H9 (cell line): ENCODE data around the gene SKAP1. TPM values are rescaled to one million over a fixed set of nuclear protein-coding genes. Genes with fewer than 3 reads are reported as not detected.

Experiments
- DNase-seq: peaks from one replicate; pipeline ENCODE4 v3.0.0-alpha.2; 2017
- H2AFZ ChIP-seq: one replicate; pipeline ENCODE4 v1.6.1; 2013; ENCODE audit warnings: mild to moderate bottlenecking, low read length, control low read depth, moderate library complexity
- H2AK5ac ChIP-seq: 2 replicates; pipeline ENCODE4 v1.6.1; 2013; ENCODE audit warnings: low read length, control low read depth, mixed read lengths; ENCODE audit not compliant: insufficient read length
- H2BK120ac ChIP-seq: one replicate; pipeline ENCODE4 v1.6.1; 2013; ENCODE audit warnings: low read depth, mild to moderate bottlenecking, low read length, control low read depth, inconsistent platforms; ENCODE audit not compliant: poor library complexity, severe bottlenecking
- H2BK12ac ChIP-seq: 2 replicates; pipeline ENCODE4 v1.6.1; 2013; ENCODE audit warnings: low read length, control low read depth, mixed read lengths, low read depth; ENCODE audit not compliant: insufficient read length
- H2BK15ac ChIP-seq: 2 replicates; pipeline ENCODE4 v1.6.1; 2013; ENCODE audit warnings: low read depth, low read length, control low read depth
- H2BK20ac ChIP-seq: one replicate; pipeline ENCODE4 v1.6.1; 2013; ENCODE audit warnings: low read depth, mild to moderate bottlenecking, low read length, control low read depth, inconsistent platforms; ENCODE audit not compliant: poor library complexity, severe bottlenecking
- H2BK5ac ChIP-seq: 2 replicates; pipeline ENCODE4 v1.6.1; 2013; ENCODE audit warnings: low read length, control low read depth, mixed read lengths; ENCODE audit not compliant: insufficient read length
- H3K14ac ChIP-seq: 2 replicates; pipeline ENCODE4 v1.6.1; 2013; ENCODE audit warnings: low read length, control low read depth; ENCODE audit not compliant: insufficient read depth
- H3K18ac ChIP-seq: 2 replicates; pipeline ENCODE4 v1.6.1; 2013; ENCODE audit warnings: low read depth, mild to moderate bottlenecking, mixed read lengths, low read length, control low read depth; ENCODE audit not compliant: insufficient read length
- H3K23ac ChIP-seq: 2 replicates; pipeline ENCODE4 v1.6.1; 2013; ENCODE audit warnings: low read length, control low read depth, mixed read lengths, low read depth; ENCODE audit not compliant: insufficient read length
- H3K23me2 ChIP-seq: 2 replicates; pipeline ENCODE4 v1.6.1; 2013; ENCODE audit warnings: low read depth, mild to moderate bottlenecking, mixed read lengths, low read length, control low read depth; ENCODE audit not compliant: insufficient read length, poor library complexity, severe bottlenecking
- H3K27ac ChIP-seq: 2 replicates; pipeline ENCODE4 v1.5.1; 2013; ENCODE audit warnings: low read length, control low read depth, mixed read lengths, low read depth; ENCODE audit not compliant: insufficient read length
- H3K27me3 ChIP-seq: 2 replicates; pipeline ENCODE4 v1.6.1; 2013; ENCODE audit warnings: low read length, control low read depth, inconsistent platforms; ENCODE audit not compliant: insufficient read depth
- H3K4ac ChIP-seq: 2 replicates; pipeline ENCODE4 v1.6.1; 2013; ENCODE audit warnings: low read depth, mild to moderate bottlenecking, control low read depth, inconsistent platforms, low read length, moderate library complexity
- H3K4me1 ChIP-seq: 2 replicates; pipeline ENCODE4 v1.6.1; 2013; ENCODE audit warnings: low read length, control low read depth, inconsistent platforms; ENCODE audit not compliant: insufficient read depth
- H3K4me2 ChIP-seq: 2 replicates; pipeline ENCODE4 v1.6.1; 2013; ENCODE audit warnings: low read length, control low read depth, mixed read lengths; ENCODE audit not compliant: insufficient read length, insufficient read depth
- H3K56ac ChIP-seq: 2 replicates; pipeline ENCODE4 v1.6.1; 2013; ENCODE audit warnings: low read depth, mild to moderate bottlenecking, mixed read lengths, low read length, control low read depth; ENCODE audit not compliant: insufficient read length
- H3K79me1 ChIP-seq: 2 replicates; pipeline ENCODE4 v1.6.1; 2013; ENCODE audit warnings: low read depth, mild to moderate bottlenecking, moderate library complexity, low read length, control low read depth, inconsistent platforms; ENCODE audit not compliant: insufficient read depth, poor library complexity, severe bottlenecking
- H3K79me2 ChIP-seq: 2 replicates; pipeline ENCODE4 v1.6.1; 2013; ENCODE audit warnings: low read length, control low read depth, inconsistent platforms; ENCODE audit not compliant: insufficient read depth
- H3K9ac ChIP-seq: 2 replicates; pipeline ENCODE4 v1.6.1; 2013; ENCODE audit warnings: low read length, control low read depth, mixed read lengths; ENCODE audit not compliant: insufficient read length; ENCODE audit errors: extremely low read depth
- H3K9me3 ChIP-seq: one replicate; pipeline ENCODE4 v1.6.1; 2013; ENCODE audit warnings: low read depth, low read length, inconsistent platforms; ENCODE audit not compliant: control insufficient read depth
- H3T11ph ChIP-seq: one replicate; pipeline ENCODE4 v1.6.1; 2013; ENCODE audit warnings: mild to moderate bottlenecking, low read length, control low read depth, inconsistent platforms
- H4K20me1 ChIP-seq: one replicate; pipeline ENCODE4 v1.6.1; 2013; ENCODE audit not compliant: control insufficient read depth, insufficient read length, insufficient read depth
- H4K5ac ChIP-seq: 2 replicates; pipeline ENCODE4 v1.6.1; 2013; ENCODE audit warnings: low read depth, mild to moderate bottlenecking, mixed read lengths, low read length, control low read depth; ENCODE audit not compliant: insufficient read length
- H4K8ac ChIP-seq: replicated peaks from 2 replicates; pipeline ENCODE4 v1.6.1; 2013; ENCODE audit warnings: low read length, control low read depth, mixed read lengths, low read depth; ENCODE audit not compliant: insufficient read length
- H4K91ac ChIP-seq: 2 replicates; pipeline ENCODE4 v1.6.1; 2013; ENCODE audit warnings: low read depth, mild to moderate bottlenecking, moderate library complexity, mixed read lengths, low read length, control low read depth; ENCODE audit not compliant: insufficient read length
- H3K27ac Mint-ChIP-seq, 3 experiments: 2 replicates in 2 of 3; 3 replicates in 1 of 3; pipeline ENCODE4 v1.8.0; 2020 to 2021; ENCODE audit warnings: mixed read lengths in 3 of 3, mild to moderate bottlenecking in 1 of 3, moderate library complexity in 1 of 3
- H3K27me3 Mint-ChIP-seq: 2 replicates; pipeline ENCODE4 v1.8.0; 2021; ENCODE audit warnings: low read depth, mild to moderate bottlenecking, moderate library complexity, mixed read lengths
- H3K36me3 Mint-ChIP-seq, 3 experiments: 2 replicates in 2 of 3; 3 replicates in 1 of 3; pipeline ENCODE4 v1.8.0; 2020 to 2021; ENCODE audit warnings: low read depth in 3 of 3, mixed read lengths in 3 of 3; ENCODE audit not compliant: insufficient read depth in 1 of 3
- H3K4me1 Mint-ChIP-seq, 2 experiments: 2 replicates each; pipeline ENCODE4 v1.8.0; 2020; ENCODE audit warnings: mixed read lengths in 2 of 2
- H3K4me3 Mint-ChIP-seq, 2 experiments: 2 replicates in 1 of 2; 3 replicates in 1 of 2; pipeline ENCODE4 v1.8.0; 2020 to 2021; ENCODE audit warnings: mild to moderate bottlenecking in 2 of 2, mixed read lengths in 2 of 2, moderate library complexity in 1 of 2
- H3K9me3 Mint-ChIP-seq, 2 experiments: 2 replicates in 1 of 2; 3 replicates in 1 of 2; pipeline ENCODE4 v1.8.0; 2020; ENCODE audit warnings: mild to moderate bottlenecking in 2 of 2, mixed read lengths in 2 of 2, moderate library complexity in 1 of 2
- CTCF ChIP-seq: fragments of 200-600 bp; sonication (generic); conservative IDR thresholded peaks from 3 replicates; pipeline ENCODE4 v1.8.0; 2021; ENCODE audit warnings: antibody characterized with exemption, mild to moderate bottlenecking
- WGBS: extraction: QIAGEN DNeasy Blood & Tissue Kit; methylation state at CpG from one replicate; pipeline ENCODE4 v1.1.7; 2013; ENCODE audit warnings: missing lambda C conversion rate, low lambda C conversion rate, mixed read lengths; ENCODE audit not compliant: insufficient read length; ENCODE audit errors: extremely low coverage; 5-methylcytosine and 5-hydroxymethylcytosine counted together
- total RNA-seq: library from RNA; stranded (reverse); gene quantifications from 2 replicates; pipeline ENCODE4 v1.2.1, GENCODE V29; 2021

Gene SKAP1
- total RNA-seq, 1 experiment from 2014 or later = not detected

GRCh38 chr17:48211787-48212186, 218.2 kb downstream of the SKAP1 start:
- Histone ChIP-seq H3T11ph (no peak overlapping the region), H3K4me1 (no peaks in the 10 kb centered on the region), H3K79me1 (no peaks in the 10 kb centered on the region), H3K56ac (no peak overlapping the region), H3K27ac (no peak overlapping the region), H2BK5ac (no peak overlapping the region), H3K79me2 (no peaks in the 10 kb centered on the region), H4K8ac (no peak overlapping the region), H3K14ac (no peak overlapping the region), H2BK120ac (no peak overlapping the region), H3K27me3 (no peaks in the 10 kb centered on the region), H4K20me1 (no peaks in the 10 kb centered on the region), H2AFZ (no peak overlapping the region), H2BK12ac (no peak overlapping the region), H2AK5ac (no peak overlapping the region), H3K23me2 (no peaks in the 10 kb centered on the region), H3K18ac (no peak overlapping the region), H3K9me3 (no peaks in the 10 kb centered on the region), H3K9ac (no peak overlapping the region), H3K4me2 (no peak overlapping the region), H4K91ac (no peak overlapping the region), H2BK20ac (no peak overlapping the region), H3K23ac (no peak overlapping the region), H2BK15ac (no peak overlapping the region), H3K4ac (no peak overlapping the region), H4K5ac (no peak overlapping the region)
- no peak for DNase-seq
- WGBS = no CpG with 5 or more reads among the region's 4 CpGs
- Mint-ChIP-seq H3K9me3 (no peaks in the 10 kb centered on the region), H3K36me3 (no peaks in the 10 kb centered on the region), H3K4me1 (no peaks in the 10 kb centered on the region), H3K27ac (no peak overlapping the region), H3K4me3 (no peak overlapping the region), H3K27me3 (peaks cover 28% of the 10 kb centered on the region)
- TF ChIP-seq CTCF = no peak
